ENCODE measurements around the gene SELENOP. TPM values are rescaled to one million over a fixed set of nuclear protein-coding genes. Genes with fewer than 3 reads are reported as not detected.
A peak's percentile ranks its signal among the peaks of the same experiment; 100 is the strongest.

SELENOP gene
- total RNA-seq, 1 donor from 2014 or later = 597 TPM

DNA sequence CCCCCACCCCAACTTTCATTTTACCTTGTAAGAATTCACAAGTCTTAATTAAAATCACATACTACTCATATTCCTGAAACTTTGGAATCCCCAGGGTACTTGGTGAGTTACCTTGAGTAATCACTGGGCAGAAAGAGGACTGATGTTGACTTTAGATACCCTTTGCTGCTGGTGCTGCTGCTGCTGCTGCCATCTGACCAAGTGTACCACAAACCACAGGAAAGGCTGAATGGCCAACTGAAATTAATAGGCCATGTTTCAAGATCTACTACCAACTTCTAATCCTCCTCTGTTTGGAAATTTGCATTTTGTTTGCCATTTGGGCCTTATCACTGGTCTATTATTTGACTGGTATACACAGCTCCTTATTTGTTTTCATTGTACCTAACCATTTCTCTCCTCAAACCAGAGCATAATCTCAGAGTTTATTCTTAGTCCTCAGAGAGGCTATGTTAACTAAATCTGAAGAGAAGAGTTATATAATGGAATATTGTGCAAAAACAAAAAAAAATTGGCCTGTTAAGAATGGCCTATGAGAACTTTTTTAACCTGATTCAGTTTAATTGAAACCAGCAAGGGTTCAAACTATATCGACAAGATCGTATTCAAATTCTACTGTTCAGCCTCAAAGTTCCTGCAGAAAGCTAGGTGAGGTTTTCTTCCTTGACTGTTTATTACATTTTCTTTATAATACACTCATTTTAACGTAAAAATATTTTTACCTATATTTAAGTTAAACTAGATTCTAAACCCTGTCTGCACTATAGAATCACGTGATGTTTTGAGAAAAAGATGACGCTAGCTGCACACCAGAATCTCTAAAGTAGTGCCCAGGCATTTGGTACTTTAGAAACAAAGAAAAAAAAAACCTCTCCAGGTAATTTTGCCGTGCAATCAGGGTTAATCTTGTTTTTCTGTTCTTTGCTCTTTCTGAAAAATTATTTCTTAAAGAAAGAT lies 13.1 kb downstream of the SELENOP start:
- no peak for DNase-seq

GRCh38 chr5:42791151-42791550 lies 20.5 kb downstream of the SELENOP start:
- no peak for DNase-seq

GRCh38 chr5:42787845-42788244 lies 23.8 kb downstream of the SELENOP start:
- DNase-seq = no peak

DNA sequence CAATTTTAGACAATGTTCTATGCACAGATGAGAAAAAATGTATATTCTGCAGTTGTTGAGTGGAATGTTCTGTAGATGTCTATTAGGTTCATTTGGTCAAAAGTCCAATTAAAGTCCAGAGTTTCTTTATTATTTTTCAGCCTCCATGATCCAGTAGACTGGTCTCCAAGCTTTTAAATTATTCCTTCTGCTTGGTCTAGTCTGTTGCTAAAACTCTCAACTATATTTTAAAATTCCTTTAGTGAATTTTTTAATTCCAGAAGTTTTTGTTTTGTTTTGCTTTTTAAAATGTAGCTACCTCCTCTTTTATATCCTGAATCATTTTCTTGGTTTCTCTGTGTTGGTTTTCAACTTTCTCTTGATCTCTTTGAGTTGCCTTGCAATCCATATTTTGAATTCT lies 24.6 kb downstream of the SELENOP start:
- DNase-seq = no peak

GRCh38 chr5:42785756-42786155 lies 25.9 kb downstream of the SELENOP start:
- DNase-seq = no peak

DNA sequence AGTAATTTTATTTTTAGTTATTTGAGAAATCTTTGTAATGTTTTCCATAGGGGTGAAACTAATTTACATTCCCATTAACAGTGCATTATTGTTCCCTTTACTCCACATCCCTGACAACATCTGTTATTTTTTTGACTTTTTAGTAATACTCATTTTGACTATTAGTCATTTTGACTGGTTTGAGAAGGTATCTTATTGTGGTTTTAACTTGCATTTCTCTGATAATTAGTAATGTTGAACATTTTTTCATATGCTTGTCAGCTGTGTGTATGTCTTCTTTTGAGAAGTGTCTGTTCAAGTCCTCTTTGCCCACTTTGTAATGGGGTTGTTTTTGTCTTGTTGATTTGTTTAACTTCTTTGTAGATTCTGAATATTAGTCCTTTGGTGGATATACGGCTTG lies 27.6 kb downstream of the SELENOP start:
- DNase-seq = no peak

DNA sequence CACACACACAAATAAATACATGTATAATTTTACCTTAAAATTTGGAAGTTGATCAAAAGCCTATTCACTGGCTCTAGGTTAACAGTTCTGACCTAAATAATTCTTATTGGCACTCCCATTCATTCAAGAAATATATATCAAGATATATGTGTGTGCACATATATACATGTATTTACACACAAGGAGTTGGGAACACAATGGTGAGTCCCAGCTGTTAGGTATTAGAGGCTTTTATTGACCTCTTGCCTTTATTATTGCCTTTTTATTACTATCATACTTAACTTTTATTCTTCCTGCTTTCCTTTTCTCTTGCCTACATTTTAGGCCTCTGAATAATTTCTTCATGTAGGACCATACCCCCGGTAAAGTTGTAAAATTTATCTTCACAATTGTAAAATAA lies 30.1 kb downstream of the SELENOP start:
- no peak for DNase-seq

DNA sequence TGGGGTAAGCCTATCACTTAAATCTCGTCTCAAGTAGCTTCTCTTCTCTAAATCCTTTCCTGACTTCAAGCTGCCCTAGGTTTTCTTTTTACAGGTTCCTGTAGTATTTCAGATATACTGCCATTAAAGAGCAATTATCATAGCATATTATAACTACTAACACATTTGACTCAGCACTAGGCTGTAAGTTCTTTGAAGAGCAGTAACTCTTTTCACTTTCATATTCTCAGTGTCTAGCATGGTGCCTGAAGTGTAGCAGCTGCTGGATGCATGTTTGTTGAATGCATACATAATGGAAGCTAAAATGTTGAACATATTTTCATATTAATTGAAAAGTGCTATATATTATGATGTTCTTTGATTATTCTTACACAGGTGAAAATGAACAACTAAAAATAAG lies 32.6 kb downstream of the SELENOP start:
- no peak for DNase-seq

DNA sequence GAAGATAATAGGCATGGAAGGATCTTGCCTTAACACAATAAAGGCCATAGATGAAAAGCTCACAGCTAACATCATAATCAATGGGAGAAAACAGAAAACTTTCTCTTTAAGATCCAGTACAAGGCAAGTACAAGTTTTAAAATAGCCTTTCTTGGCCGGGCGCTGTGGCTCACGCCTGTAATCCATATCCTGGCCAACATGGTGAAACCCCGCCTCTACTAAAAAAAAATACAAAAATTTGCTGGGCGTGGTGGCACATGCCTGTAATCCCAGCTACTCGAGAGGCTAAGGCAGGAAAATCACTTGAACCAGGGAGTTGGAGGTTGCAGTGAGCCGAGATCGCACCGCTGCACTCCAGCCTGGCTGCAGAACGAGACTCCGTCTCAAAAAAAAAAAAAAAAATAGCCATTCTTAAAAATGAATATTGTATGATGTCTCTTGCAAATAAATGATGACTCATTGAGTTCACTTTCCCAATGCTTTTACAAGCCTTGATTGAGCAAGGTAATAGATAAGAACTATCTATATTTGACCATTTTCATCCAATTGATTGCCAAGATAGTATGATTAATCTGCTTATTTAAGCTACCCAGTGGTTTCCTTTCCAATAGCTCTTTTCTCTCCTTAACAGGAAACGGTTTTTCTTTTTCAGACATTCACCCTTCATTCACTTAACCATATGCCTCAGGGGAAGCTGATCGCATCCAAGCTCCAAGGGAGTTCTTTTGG lies 39.3 kb downstream of the SELENOP start:
- DNase-seq = no peak

DNA sequence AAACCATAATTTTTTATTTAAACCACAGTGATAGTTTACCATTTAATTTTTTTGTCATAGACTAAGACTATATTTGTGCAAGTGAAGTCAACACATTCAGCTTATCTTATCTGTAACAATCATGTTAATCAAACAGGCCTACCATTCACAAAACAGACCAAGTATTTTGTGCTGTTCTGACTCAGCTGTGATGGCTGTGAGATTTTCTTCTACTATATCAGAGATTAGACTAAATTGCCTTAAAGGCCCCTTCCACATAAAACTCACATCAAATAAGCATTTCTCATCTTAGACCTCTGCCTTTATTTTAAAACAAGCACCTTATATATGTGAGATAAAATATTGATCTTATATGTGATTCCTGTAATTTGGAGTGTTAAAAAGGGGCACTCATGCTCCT lies 41.7 kb downstream of the SELENOP start:
- no peak for DNase-seq

- DNase-seq = no peak
Observed at GRCh38 chr5:42768106-42768504, 43.6 kb downstream of the SELENOP start.

GRCh38 chr5:42767491-42768105 lies 44.1 kb downstream of the SELENOP start:
- DNase-seq = peak; percentile 46

DNA sequence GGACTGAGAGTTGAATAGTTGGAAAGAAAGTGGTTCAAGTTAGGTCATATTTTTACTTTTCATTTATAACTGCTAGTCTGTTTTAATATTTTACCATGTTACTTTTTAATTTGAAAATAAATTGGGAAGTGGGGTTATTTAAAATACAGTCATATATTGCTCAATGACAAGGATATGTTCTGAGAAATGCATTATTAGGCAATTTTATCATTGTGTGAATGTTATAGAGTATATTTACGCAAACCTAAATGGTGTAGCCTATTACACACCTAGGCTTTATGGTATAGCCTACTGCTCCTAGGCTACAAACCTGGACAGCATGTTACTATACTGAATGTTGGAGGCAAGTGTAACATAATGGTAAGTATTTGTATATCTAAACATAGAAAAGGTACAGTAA lies 49.9 kb downstream of the SELENOP start:
- no peak for DNase-seq

DNA sequence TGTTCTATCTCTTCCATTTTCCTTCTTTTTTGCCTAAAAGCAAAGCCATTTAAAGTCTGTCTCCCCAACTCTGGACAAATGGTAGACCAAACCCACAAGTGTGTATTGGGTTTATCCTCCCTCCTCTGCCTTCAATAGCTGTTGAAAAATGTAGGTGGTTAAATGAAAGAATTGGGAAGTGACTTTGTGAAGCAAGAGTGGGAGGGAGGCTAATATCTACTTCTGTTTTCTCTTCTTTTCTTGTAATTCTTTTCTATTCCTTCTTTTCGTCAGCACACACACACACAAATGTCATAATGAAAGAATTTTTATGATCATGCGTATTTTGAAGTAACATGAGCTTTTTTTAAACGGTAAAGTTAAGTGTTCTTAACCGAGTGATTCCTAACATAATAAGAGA lies 51.3 kb downstream of the SELENOP start:
- no peak for DNase-seq

DNA sequence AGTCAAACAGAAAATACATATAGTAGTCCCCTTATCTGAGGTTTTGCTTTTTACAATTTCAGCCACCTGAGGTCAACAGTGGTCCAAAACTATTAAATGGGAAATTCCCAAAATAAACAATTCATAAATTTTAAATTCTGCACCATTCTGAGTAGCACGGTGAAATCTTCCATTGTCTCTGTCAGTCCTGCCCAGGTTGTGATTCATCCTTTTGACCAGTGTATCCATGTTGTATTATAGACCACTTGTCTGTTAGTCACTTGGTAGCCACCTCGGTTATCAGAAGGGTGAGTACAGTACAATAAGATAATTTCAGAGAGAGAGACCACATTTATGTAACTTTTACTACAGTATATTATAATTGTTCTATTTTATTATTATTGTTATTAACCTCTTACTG lies 52.2 kb downstream of the SELENOP start:
- DNase-seq = no peak

GRCh38 chr5:42756606-42757601 lies 54.8 kb downstream of the SELENOP start, which contains the start of gene CCDC152:
Gene CCDC152 (plus strand): TSS chr5:42756818. CDS start chr5:42759122, 2,304 bp downstream.
- DNase-seq = no peak

DNA sequence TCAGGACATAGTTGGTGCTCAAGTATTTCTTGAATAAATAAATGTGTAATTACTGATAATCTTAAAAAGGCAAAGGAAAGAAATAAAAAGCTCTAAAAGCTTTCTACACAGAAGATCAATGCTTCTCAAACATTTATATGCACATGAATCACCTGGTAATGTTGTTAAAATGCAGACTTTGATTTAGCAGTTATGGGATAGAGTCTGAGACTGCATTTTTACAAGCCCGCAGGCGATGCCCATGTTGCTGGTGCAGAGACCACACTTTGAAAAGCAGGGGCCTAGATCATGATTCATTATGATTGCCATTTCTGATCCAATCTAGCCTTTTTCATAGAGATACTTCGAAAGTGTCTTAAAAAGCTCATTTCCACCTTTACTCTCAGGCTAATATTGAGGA lies 58.6 kb downstream of the SELENOP start:
- no peak for DNase-seq

DNA sequence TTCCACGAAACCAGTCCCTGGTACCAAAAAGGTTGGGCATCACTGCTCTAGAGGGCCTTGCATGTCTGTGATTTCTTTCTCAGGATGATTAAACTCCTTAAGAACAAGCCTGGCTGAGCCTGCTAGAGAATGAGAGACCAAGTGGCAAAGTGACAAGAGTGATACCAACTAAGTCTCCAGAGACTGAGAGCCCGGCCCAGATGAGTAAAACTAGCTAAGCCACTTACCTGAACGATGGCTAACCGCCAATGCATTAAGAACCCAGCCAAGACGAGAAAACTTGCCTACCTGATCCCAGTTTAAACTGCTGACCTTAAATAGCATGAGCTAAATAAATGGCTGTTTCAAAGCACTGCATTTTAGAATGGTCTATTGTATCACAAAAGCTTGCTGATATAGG lies 60.6 kb downstream of the SELENOP start:
- DNase-seq = no peak

DNA sequence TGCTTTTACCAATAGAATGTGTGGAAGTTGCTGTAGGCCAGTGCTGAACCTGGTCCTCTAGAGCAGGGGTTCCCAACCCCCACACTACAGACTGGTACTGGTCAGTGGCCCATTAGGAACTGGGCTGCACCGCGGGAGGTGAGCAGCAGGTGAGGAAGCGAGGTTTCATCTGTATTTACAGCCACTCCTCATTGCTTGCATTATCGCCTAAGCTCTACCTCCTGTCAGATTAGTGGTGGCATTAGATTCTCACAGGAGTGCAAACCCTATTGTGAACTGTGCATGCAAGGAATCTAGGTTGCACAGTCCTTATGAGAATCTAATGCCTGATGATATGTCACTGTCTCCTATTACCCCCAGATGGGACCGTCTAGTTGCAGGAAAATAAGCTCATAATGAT lies 61.2 kb downstream of the SELENOP start:
- DNase-seq = no peak

Data from skin of body (tissue), 2 donors.